CD8-positive, alpha-beta memory T cell (primary cell): Measurements from ENCODE around the gene IVD. TPM values are rescaled to one million over a fixed set of nuclear protein-coding genes. Genes with fewer than 3 reads are reported as not detected.

ENCODE experiments used
- CTCF ChIA-PET: fragments of 350-600 bp; sonication (Branson Sonifier 250); formaldehyde crosslinking; loops from one replicate; lab custom pipeline; 2021; ENCODE audit warnings: antibody characterized with exemption; lab: Charles Lee
- POLR2A ChIA-PET: fragments of 350-600 bp; sonication (Branson Sonifier 250); formaldehyde crosslinking; loops from one replicate; lab custom pipeline; 2021; ENCODE audit warnings: antibody characterized with exemption; lab: Charles Lee
- DNase-seq, 5 donors: peaks; one replicate each; pipeline versions ENCODE4 v3.0.0 to v3.0.0-alpha.2; 2020 to 2022; ENCODE audit warnings: mixed read lengths in 1 of 5
- H3K27ac ChIP-seq: one replicate; pipeline ENCODE4 v1.7.0; 2013; ENCODE audit warnings: low read depth, mild to moderate bottlenecking, low read length, moderate library complexity
- H3K27me3 ChIP-seq: 2 replicates; pipeline ENCODE4 v1.7.0; 2013; ENCODE audit warnings: low read length, mild to moderate bottlenecking; ENCODE audit not compliant: insufficient read depth, poor library complexity, severe bottlenecking
- H3K36me3 ChIP-seq: 2 replicates; pipeline ENCODE4 v1.7.0; 2013; ENCODE audit warnings: mild to moderate bottlenecking, low read length, moderate library complexity; ENCODE audit not compliant: insufficient read depth
- H3K4me1 ChIP-seq: 2 replicates; pipeline ENCODE4 v1.7.0; 2013; ENCODE audit warnings: mild to moderate bottlenecking, low read length, moderate library complexity; ENCODE audit not compliant: insufficient read depth
- H3K4me3 ChIP-seq: 2 replicates; pipeline ENCODE4 v1.7.0; 2013; ENCODE audit warnings: mild to moderate bottlenecking, low read length
- H3K9me3 ChIP-seq: 2 replicates; pipeline ENCODE4 v1.7.0; 2013; ENCODE audit warnings: mild to moderate bottlenecking, low read length
- H3K27ac Mint-ChIP-seq, 8 donors: one replicate each; pipeline ENCODE4 v1.8.0; 2020 to 2021; ENCODE audit warnings: mixed read lengths in 8 of 8, mild to moderate bottlenecking in 6 of 8, inconsistent platforms in 3 of 8, moderate library complexity in 3 of 8
- H3K27me3 Mint-ChIP-seq, 2 donors: one replicate each; pipeline ENCODE4 v1.8.0; 2020 to 2021; ENCODE audit warnings: mixed read lengths in 2 of 2, mild to moderate bottlenecking in 1 of 2, moderate library complexity in 1 of 2
- H3K36me3 Mint-ChIP-seq, 3 donors: one replicate each; pipeline ENCODE4 v1.8.0; 2020 to 2021; ENCODE audit warnings: mixed read lengths in 3 of 3, inconsistent platforms in 1 of 3, mild to moderate bottlenecking in 1 of 3
- H3K4me1 Mint-ChIP-seq, 3 donors: one replicate each; pipeline ENCODE4 v1.8.0; 2020 to 2021; ENCODE audit warnings: mixed read lengths in 3 of 3, inconsistent platforms in 1 of 3, mild to moderate bottlenecking in 1 of 3
- H3K4me3 Mint-ChIP-seq, 7 donors: one replicate each; pipeline ENCODE4 v1.8.0; 2020 to 2021; ENCODE audit warnings: mixed read lengths in 7 of 7, mild to moderate bottlenecking in 6 of 7, moderate library complexity in 4 of 7, inconsistent platforms in 2 of 7
- H3K9me3 Mint-ChIP-seq, 5 donors: one replicate each; pipeline ENCODE4 v1.8.0; 2020 to 2022; ENCODE audit warnings: mixed read lengths in 5 of 5, mild to moderate bottlenecking in 3 of 5, moderate library complexity in 2 of 5, inconsistent platforms in 1 of 5
- polyA plus RNA-seq: library from polyadenylated mRNA; unstranded; fragments of 300-500 nt; fragmentation: Illumina TruSeq; gene quantifications from one replicate; pipeline ENCODE4 v1.2.3, GENCODE V29; 2021
- total RNA-seq, 2 experiments: library from RNA; stranded (reverse); gene quantifications; one replicate each; pipeline ENCODE4 v1.2.3, GENCODE V29; 2021

Gene IVD
- total and polyA plus RNA-seq, 3 experiments from 2014 or later: 56.0 to 80.1 (median 68.5) TPM

DNA sequence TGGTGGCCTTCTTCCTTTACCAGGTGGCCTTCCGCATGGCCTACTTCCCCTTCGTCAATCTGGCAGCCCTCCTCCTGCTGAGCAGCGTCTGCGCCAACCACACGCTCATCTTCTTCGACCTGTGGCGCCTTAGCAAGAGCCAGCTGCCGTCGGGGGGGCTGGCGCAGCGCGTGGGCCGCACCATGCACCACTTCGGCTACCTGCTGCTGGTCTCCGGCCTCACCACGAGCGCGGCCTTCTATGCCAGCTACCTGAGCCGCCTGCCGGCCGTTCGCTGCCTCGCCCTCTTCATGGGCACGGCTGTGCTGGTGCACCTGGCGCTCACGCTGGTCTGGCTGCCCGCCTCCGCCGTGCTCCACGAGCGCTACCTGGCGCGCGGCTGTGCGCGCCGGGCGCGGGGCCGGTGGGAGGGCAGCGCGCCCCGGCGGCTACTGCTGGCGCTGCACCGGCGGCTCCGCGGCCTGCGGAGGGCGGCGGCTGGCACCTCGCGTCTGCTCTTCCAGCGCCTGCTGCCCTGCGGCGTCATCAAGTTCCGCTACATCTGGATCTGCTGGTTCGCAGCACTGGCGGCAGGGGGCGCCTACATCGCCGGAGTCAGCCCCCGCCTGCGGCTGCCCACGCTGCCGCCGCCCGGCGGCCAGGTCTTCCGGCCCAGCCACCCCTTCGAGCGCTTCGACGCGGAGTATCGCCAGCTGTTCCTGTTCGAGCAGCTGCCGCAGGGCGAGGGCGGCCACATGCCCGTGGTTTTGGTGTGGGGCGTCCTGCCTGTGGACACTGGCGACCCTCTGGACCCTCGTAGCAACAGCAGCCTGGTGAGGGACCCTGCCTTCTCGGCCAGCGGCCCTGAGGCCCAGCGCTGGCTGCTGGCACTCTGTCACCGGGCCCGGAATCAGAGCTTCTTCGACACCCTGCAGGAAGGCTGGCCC lies 37.6 kb upstream of the IVD start:
- no peaks in the 10 kb centered on the region for H3K36me3 ChIP-seq
- Mint-ChIP-seq H3K4me3 (peak overlapping the region; percentile 77 to 90 (median 82)), H3K27ac (peak overlapping the region; percentile 4 to 97 (median 84)), H3K4me1 (peaks cover 23 to 40% (median 31%) of the 10 kb centered on the region in 3 donors), H3K27me3 (peaks cover 0 to 1% of the 10 kb centered on the region in 2 donors), H3K36me3 (no peaks in the 10 kb centered on the region), H3K9me3 (no peaks in the 10 kb centered on the region)
- POLR2A ChIA-PET: interaction anchor here (0.6 to 1.3 kb wide), 5 partner anchors 16 to 222 kb away, joined by 3 to 9 read pairs (median 4); partner anchors contain the start of gene IVD
- CTCF ChIA-PET: interaction anchor here (0.6 to 3.6 kb wide), 25 partner anchors 8 to 376 kb away, joined by 3 to 41 read pairs (median 6); partner anchors contain the start of genes CCDC32, CCDC9B, INAFM2 and IVD
- no peak overlapping the region for H3K27ac ChIP-seq
- DNase-seq: peak; percentile 81 to 92 (median 87)
- peaks cover 29% of the 10 kb centered on the region for H3K4me1 ChIP-seq
- H3K4me3 ChIP-seq: peak overlapping the region; percentile 66
- no peaks in the 10 kb centered on the region for H3K9me3 ChIP-seq
- no peaks in the 10 kb centered on the region for H3K27me3 ChIP-seq

GRCh38 chr15:40368719-40369473 lies 36.7 kb upstream of the IVD start:
- peak overlapping the region in 6 of 7 donors; percentile 48 to 79 (median 64) for H3K4me3 Mint-ChIP-seq
- Histone ChIP-seq H3K9me3 (no peaks in the 10 kb centered on the region), H3K27ac (no peak overlapping the region)

GRCh38 chr15:40369474-40369869 lies 36.1 kb upstream of the IVD start:
- Mint-ChIP-seq H3K27ac (peak overlapping the region in 2 of 8 donors; percentile 72 to 84), H3K36me3 (no peaks in the 10 kb centered on the region)
- POLR2A ChIA-PET: interaction anchor here (1.3 kb wide), 1 partner anchor 36 kb away, joined by 3 read pairs; the partner anchor contains the start of gene IVD

More at GRCh38 chr15:40368719-40369473, 36.7 kb upstream of the IVD start:
- H3K9me3 Mint-ChIP-seq: no peaks in the 10 kb centered on the region
- no peaks in the 10 kb centered on the region for H3K36me3 Mint-ChIP-seq
- peak overlapping the region in 5 of 8 donors; percentile 54 to 85 (median 79) for H3K27ac Mint-ChIP-seq
- no peaks in the 10 kb centered on the region for H3K36me3 ChIP-seq
- CTCF ChIA-PET: interaction anchor here (0.7 to 3.6 kb wide), 25 partner anchors 7 to 375 kb away, joined by 3 to 41 read pairs (median 6); partner anchors contain the start of genes CCDC32, CCDC9B, INAFM2 and IVD
- H3K27me3 ChIP-seq: no peaks in the 10 kb centered on the region
- H3K4me1 Mint-ChIP-seq: peaks cover 23 to 36% (median 31%) of the 10 kb centered on the region in 3 donors
- DNase-seq: no peak
- H3K4me1 ChIP-seq: peaks cover 29% of the 10 kb centered on the region
- H3K27me3 Mint-ChIP-seq: peaks cover 0 to 1% of the 10 kb centered on the region in 2 donors
- no peak overlapping the region for H3K4me3 ChIP-seq
- POLR2A ChIA-PET: interaction anchor here (0.6 to 1.3 kb wide), 2 partner anchors 37 to 221 kb away, joined by 3 to 9 read pairs; partner anchors contain the start of gene IVD

DNA sequence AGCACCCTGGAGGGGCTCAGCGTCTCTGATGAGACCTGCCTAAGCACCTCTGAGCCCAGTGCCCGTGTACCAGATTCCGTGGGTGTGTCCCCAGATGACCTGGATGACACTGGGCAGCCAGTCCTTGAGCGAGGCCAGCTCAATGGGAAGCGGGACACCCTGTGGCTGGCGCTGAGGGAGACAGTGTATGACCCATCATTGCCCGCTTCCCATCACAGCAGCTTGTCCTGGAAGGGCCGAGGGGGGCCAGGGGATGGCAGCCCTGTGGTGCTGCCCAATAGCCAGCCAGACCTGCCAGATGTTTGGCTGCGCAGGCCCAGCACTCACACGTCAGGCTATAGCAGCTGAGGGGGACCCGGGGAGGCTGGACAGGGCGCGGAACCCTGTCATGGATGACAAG lies 35.6 kb upstream of the IVD start:
- H3K4me1 Mint-ChIP-seq: peaks cover 23 to 31% (median 31%) of the 10 kb centered on the region in 3 donors
- peaks cover 0 to 1% of the 10 kb centered on the region in 2 donors for H3K27me3 Mint-ChIP-seq
- no peak overlapping the region for H3K4me3 Mint-ChIP-seq
- H3K27me3 ChIP-seq: no peaks in the 10 kb centered on the region
- peaks cover 29% of the 10 kb centered on the region for H3K4me1 ChIP-seq
- H3K36me3 Mint-ChIP-seq: no peaks in the 10 kb centered on the region
- ChIA-PET POLR2A (no interaction called here), CTCF (interaction anchor here (0.9 to 3.6 kb wide), 8 partner anchors 13 to 91 kb away, joined by 3 to 41 read pairs (median 11); partner anchors contain the start of genes ANKRD63, CCDC9B, KNSTRN and PLCB2)
- no peaks in the 10 kb centered on the region for H3K9me3 Mint-ChIP-seq
- no peaks in the 10 kb centered on the region for H3K36me3 ChIP-seq
- no peak overlapping the region for H3K4me3 ChIP-seq
- no peaks in the 10 kb centered on the region for H3K9me3 ChIP-seq
- H3K27ac ChIP-seq: no peak overlapping the region
- no peak for DNase-seq
- H3K27ac Mint-ChIP-seq: no peak overlapping the region

More at GRCh38 chr15:40369474-40369869, 36.1 kb upstream of the IVD start:
- CTCF ChIA-PET: interaction anchor here (0.9 to 3.6 kb wide), 13 partner anchors 9 to 90 kb away, joined by 3 to 41 read pairs (median 7); partner anchors contain the start of genes ANKRD63, CCDC9B, IVD and KNSTRN
- Mint-ChIP-seq H3K9me3 (no peaks in the 10 kb centered on the region), H3K4me1 (peaks cover 23 to 31% (median 31%) of the 10 kb centered on the region in 3 donors), H3K4me3 (peak overlapping the region in 3 of 7 donors; percentile 48 to 79 (median 74)), H3K27me3 (peaks cover 0 to 1% of the 10 kb centered on the region in 2 donors)
- Histone ChIP-seq H3K9me3 (no peaks in the 10 kb centered on the region), H3K27me3 (no peaks in the 10 kb centered on the region), H3K4me1 (peaks cover 29% of the 10 kb centered on the region), H3K27ac (no peak overlapping the region), H3K4me3 (no peak overlapping the region), H3K36me3 (no peaks in the 10 kb centered on the region)
- DNase-seq: no peak

DNA sequence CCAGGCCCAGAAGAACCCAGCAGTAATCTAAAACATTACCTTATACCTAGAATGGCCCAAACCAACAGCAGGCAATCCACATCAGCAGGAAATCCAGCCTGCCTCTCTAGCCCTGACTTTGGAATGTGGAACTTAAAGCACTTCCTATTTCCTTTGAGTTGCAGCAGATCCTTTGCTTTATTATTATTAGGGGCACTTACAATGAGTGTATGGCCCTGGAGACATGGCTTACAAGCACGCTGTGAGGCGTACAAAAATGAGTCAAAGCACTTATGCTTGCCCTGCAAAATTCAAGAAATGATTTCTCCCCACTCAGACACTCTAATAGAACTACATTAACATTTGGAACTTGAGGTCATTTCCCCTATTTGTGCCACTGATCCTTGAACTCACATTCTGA lies 32.6 kb upstream of the IVD start:
- no peak for DNase-seq
- ChIA-PET POLR2A (no interaction called here), CTCF (interaction anchor here (1.4 kb wide), 1 partner anchor 8 kb away, joined by 4 read pairs; no protein-coding TSS in a partner anchor)
- H3K4me1 ChIP-seq: peaks cover 4% of the 10 kb centered on the region
- H3K36me3 Mint-ChIP-seq: no peaks in the 10 kb centered on the region
- no peaks in the 10 kb centered on the region for H3K9me3 ChIP-seq
- H3K4me1 Mint-ChIP-seq: peaks cover 1 to 6% (median 5%) of the 10 kb centered on the region in 3 donors
- H3K4me3 ChIP-seq: no peak overlapping the region
- no peak overlapping the region for H3K27ac ChIP-seq
- H3K27ac Mint-ChIP-seq: no peak overlapping the region
- H3K27me3 Mint-ChIP-seq: peaks cover 0 to 1% of the 10 kb centered on the region in 2 donors
- H3K4me3 Mint-ChIP-seq: no peak overlapping the region
- H3K36me3 ChIP-seq: no peaks in the 10 kb centered on the region
- H3K9me3 Mint-ChIP-seq: no peaks in the 10 kb centered on the region
- no peaks in the 10 kb centered on the region for H3K27me3 ChIP-seq

GRCh38 chr15:40377606-40378005 lies 28.0 kb upstream of the IVD start:
- H3K27me3 ChIP-seq: no peaks in the 10 kb centered on the region
- Mint-ChIP-seq H3K36me3 (peaks cover 0 to 1% (median 0%) of the 10 kb centered on the region in 3 donors), H3K27me3 (no peaks in the 10 kb centered on the region), H3K27ac (peak overlapping the region in 1 of 8 donors; percentile 55), H3K4me3 (no peak overlapping the region), H3K4me1 (peaks cover 2 to 4% (median 2%) of the 10 kb centered on the region in 3 donors), H3K9me3 (no peaks in the 10 kb centered on the region)
- H3K36me3 ChIP-seq: no peaks in the 10 kb centered on the region
- no peak overlapping the region for H3K27ac ChIP-seq
- peaks cover 4% of the 10 kb centered on the region for H3K4me1 ChIP-seq
- DNase-seq: no peak
- no peak overlapping the region for H3K4me3 ChIP-seq
- ChIA-PET CTCF (interaction anchor here (2.1 to 4.0 kb wide), 2 partner anchors 9 to 33 kb away, joined by 7 to 16 read pairs; no protein-coding TSS in a partner anchor), POLR2A (no interaction called here)
- no peaks in the 10 kb centered on the region for H3K9me3 ChIP-seq

GRCh38 chr15:40379374-40379773 lies 26.2 kb upstream of the IVD start:
- Histone ChIP-seq H3K27me3 (no peaks in the 10 kb centered on the region), H3K9me3 (no peaks in the 10 kb centered on the region), H3K4me3 (no peak overlapping the region), H3K27ac (no peak overlapping the region), H3K4me1 (peaks cover 13% of the 10 kb centered on the region), H3K36me3 (no peaks in the 10 kb centered on the region)
- Mint-ChIP-seq H3K9me3 (no peaks in the 10 kb centered on the region), H3K27ac (no peak overlapping the region), H3K4me1 (peaks cover 12 to 19% (median 16%) of the 10 kb centered on the region in 3 donors), H3K4me3 (no peak overlapping the region), H3K36me3 (peaks cover 0 to 3% (median 1%) of the 10 kb centered on the region in 3 donors), H3K27me3 (no peaks in the 10 kb centered on the region)
- DNase-seq: no peak
- ChIA-PET CTCF (interaction anchor here (4.0 kb wide), 1 partner anchor 11 kb away, joined by 16 read pairs; no protein-coding TSS in a partner anchor), POLR2A (no interaction called here)
